Left colon (tissue), 2 donors: ENCODE data around the gene TTC22. TPM values are rescaled to one million over a fixed set of nuclear protein-coding genes. Genes with fewer than 3 reads are reported as not detected.

ENCODE experiments used
- ATAC-seq: fragments of 200-7000 bp; cut with Tn5 transposase; one replicate; pipeline ENCODE4 v1.9.1; 2020; ENCODE audit warnings: mild to moderate bottlenecking, moderate library complexity
- DNase-seq, 2 donors: peaks; one replicate each; pipeline ENCODE4 v3.0.0-alpha.2; 2020
- intact Hi-C, 2 donors: fragments of 100-400 bp; cut with DNase I in 1 of 2; cut with micrococcal nuclease in 1 of 2; formaldehyde crosslinking; loops; one replicate each; pipeline versions ENCODE4 v1.11.2 to v1.14.0; 2022; cut with DNase I, micrococcal nuclease
- total RNA-seq, 2 donors: library from RNA; stranded (reverse); fragmentation: NEBNext Ultra II Directional; extraction: Animal tissue kit (Norgen Biotek cat#: 25700); gene quantifications; one replicate each; pipeline ENCODE4 v1.2.1, GENCODE V29; 2021
- donor health status: DM: no; HTN: no; CAD: no.
- donor health status: DM: yes; HTN: yes; CAD: no.

Gene TTC22
- total RNA-seq, 2 donors from 2014 or later: 88.7 to 94.5 TPM

- intact Hi-C loops: loop anchor here in 1 of 2 donors (10.0 kb wide), 1 partner anchor 307 kb away; no protein-coding TSS in a partner anchor
- ATAC-seq (no peak), DNase-seq (peak in 1 of 2 donors; percentile 24)
Measured at GRCh38 chr1:54811739-54812655, 10.9 kb upstream of the TTC22 start.

- intact Hi-C loops: loop anchor here in 1 of 2 donors (10.0 kb wide), 1 partner anchor 306 kb away; no protein-coding TSS in a partner anchor
- ATAC-seq (no peak), DNase-seq (no peak)
Measured at GRCh38 chr1:54811066-54811465, 9.9 kb upstream of the TTC22 start.

- peak in 1 of 2 donors; percentile 83 for DNase-seq
- intact Hi-C loops: loop anchor here in 1 of 2 donors (10.0 kb wide), 1 partner anchor 306 kb away; no protein-coding TSS in a partner anchor
- peak; percentile 73 for ATAC-seq
Measured at GRCh38 chr1:54810153-54810942, 9.2 kb upstream of the TTC22 start.

GRCh38 chr1:54809496-54810074 lies 8.5 kb upstream of the TTC22 start:
- DNase-seq: no peak
- intact Hi-C loops: loop anchor here in 1 of 2 donors (10.0 kb wide), 1 partner anchor 305 kb away; no protein-coding TSS in a partner anchor
- ATAC-seq: no peak

GRCh38 chr1:54808443-54809207 lies 7.5 kb upstream of the TTC22 start:
- no peak for DNase-seq
- no peak for ATAC-seq
- intact Hi-C loops: no loop called here

GRCh38 chr1:54807756-54808155 lies 6.6 kb upstream of the TTC22 start:
- DNase-seq (no peak), ATAC-seq (no peak)
- intact Hi-C loops: no loop called here

- DNase-seq (no peak), ATAC-seq (peak; percentile 17)
- intact Hi-C loops: no loop called here
Measured at GRCh38 chr1:54806931-54807611, 5.9 kb upstream of the TTC22 start.

- intact Hi-C loops: no loop called here
Measured at GRCh38 chr1:54805981-54806381, 4.9 kb upstream of the TTC22 start.

GRCh38 chr1:54805466-54805865 lies 4.3 kb upstream of the TTC22 start:
- intact Hi-C loops: no loop called here
- DNase-seq (no peak), ATAC-seq (no peak)

More at GRCh38 chr1:54805981-54806381, 4.9 kb upstream of the TTC22 start:
- ATAC-seq: no peak
- DNase-seq: no peak

GRCh38 chr1:54804471-54805132 lies 3.5 kb upstream of the TTC22 start:
- ATAC-seq (peak; percentile 31), DNase-seq (peak in 1 of 2 donors; percentile 29)
- intact Hi-C loops: loop anchor here in 1 of 2 donors (5.0 kb wide), 1 partner anchor 132 kb away; no protein-coding TSS in a partner anchor

GRCh38 chr1:54803761-54804470 lies 2.8 kb upstream of the TTC22 start:
- DNase-seq (peak in 1 of 2 donors; percentile 67), ATAC-seq (peak; percentile 35)
- intact Hi-C loops: loop anchor here in 1 of 2 donors (5.0 kb wide), 1 partner anchor 132 kb away; no protein-coding TSS in a partner anchor

GRCh38 chr1:54800041-54800898 lies 853 bp downstream of the TTC22 start:
- intact Hi-C loops: loop anchor here in 1 of 2 donors (5.0 kb wide), 1 partner anchor 128 kb away; no protein-coding TSS in a partner anchor
- DNase-seq (peak in 1 of 2 donors; percentile 36), ATAC-seq (peak; percentile 7)

- intact Hi-C loops: no loop called here
- peak; percentile 24 for ATAC-seq
Measured at GRCh38 chr1:54798769-54799641, 2.1 kb downstream of the TTC22 start.

GRCh38 chr1:54798206-54798605 lies 2.9 kb downstream of the TTC22 start:
- ATAC-seq (peak; percentile 32), DNase-seq (peak; percentile 53 to 78)
- intact Hi-C loops: no loop called here

More at GRCh38 chr1:54798769-54799641, 2.1 kb downstream of the TTC22 start:
- DNase-seq: peak; percentile 66 to 79
